Central memory CD4-positive, alpha-beta T cell (primary cell): ENCODE measurements around the gene NEK7.
"Not testable (repeated sequence)": the region's sequence is repeated elsewhere in the genome, so short reads cannot be mapped to it uniquely, and the experiment has no call there.

Source experiments
- DNase-seq: peaks from one replicate; pipeline ENCODE4 v3.0.0; 2022
- total RNA-seq, 3 experiments: gene quantifications; one replicate each; lab custom pipeline; 2026; lab: John Stamatoyannopoulos, UW

NEK7 gene
- total RNA-seq = 92.0 to 153 (median 148) reads per million in 3 experiments

DNA sequence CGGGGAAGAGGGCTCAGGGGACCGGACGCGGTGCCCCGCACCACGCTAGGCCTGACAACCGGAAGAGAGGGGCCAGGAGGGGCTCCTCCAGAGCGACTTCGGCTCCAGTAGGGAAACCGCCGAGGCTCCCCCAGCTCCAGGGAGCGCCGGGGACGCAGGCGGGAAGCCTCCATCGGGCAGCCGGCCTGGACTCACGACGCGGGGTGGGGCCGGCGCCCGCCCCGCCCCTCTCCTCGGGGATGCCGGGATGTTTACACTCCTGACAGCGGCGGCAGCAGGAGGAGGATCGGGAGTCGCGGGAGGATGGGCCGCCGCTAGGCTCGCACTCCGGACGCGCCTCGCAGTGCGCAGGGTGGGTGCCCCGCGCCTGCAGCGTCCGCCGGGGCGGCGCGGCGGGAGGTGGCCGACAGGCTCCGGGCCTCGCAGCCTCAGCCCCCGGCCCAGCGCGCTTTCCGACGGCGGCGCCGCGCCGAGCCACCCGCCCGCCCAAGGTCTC lies at the start of gene NEK7:
Gene NEK7, plus strand, starts transcription at position 254 of the 496 bp plus-strand sequence. CDS start 75,583 bp downstream, outside the sequence.
- peak; percentile 57 for DNase-seq

GRCh38 chr1:198107091-198107501 lies 49.7 kb upstream of the NEK7 start:
- no peak for DNase-seq

- no peak for DNase-seq
These were observed 48.0 kb upstream of the NEK7 start for GRCh38 chr1:198108636-198109370.

GRCh38 chr1:198109371-198109715 lies 47.5 kb upstream of the NEK7 start:
- DNase-seq = no peak

DNA sequence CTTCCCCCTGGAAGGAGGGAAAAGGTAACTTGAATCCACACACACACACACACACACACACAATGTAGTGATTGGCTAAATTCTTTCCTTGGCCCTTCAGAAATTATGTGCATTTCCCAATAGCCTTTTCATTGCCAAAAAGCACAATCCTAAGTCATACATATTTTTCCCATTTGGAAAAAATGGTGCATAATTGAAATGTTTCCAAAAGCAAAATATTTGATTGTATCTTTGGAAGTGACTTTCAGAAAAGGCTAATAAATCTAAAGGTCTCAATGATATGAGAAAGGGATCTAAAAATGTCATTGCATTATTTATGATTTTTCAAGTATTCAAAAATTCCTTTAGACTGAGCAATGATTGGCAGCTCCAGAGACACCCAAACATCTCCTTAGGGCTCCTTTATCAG lies 43.5 kb upstream of the NEK7 start:
- no peak for DNase-seq

- no peak for DNase-seq
These were observed 40.7 kb upstream of the NEK7 start for GRCh38 chr1:198116069-198116468.

- DNase-seq = no peak
These were observed 40.3 kb upstream of the NEK7 start for GRCh38 chr1:198116469-198116868.

- no peak for DNase-seq
These were observed 39.5 kb upstream of the NEK7 start for GRCh38 chr1:198117267-198117666.

- DNase-seq = no peak
These were observed 38.7 kb upstream of the NEK7 start for GRCh38 chr1:198118134-198118533.

DNA sequence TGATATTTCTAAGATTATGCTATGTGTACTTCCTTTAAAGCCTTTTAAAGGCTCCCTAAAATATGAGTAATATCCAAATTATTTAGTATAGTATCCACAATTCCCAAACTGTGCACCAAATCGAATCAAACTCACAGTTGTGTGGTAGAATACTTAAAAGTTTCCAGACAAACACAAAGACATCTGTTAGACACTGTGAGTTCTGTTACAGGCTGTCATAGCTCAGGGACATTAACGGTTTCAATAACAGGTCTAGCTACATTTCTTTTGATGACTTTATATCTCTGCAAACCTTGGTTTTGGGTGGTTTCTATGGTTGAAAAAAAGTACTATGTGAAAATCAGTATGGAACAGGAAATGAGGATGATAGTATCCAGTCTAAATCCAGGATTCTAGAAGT lies 36.9 kb upstream of the NEK7 start:
- DNase-seq = no peak

GRCh38 chr1:198121056-198121826 lies 35.6 kb upstream of the NEK7 start:
- DNase-seq = no peak

DNA sequence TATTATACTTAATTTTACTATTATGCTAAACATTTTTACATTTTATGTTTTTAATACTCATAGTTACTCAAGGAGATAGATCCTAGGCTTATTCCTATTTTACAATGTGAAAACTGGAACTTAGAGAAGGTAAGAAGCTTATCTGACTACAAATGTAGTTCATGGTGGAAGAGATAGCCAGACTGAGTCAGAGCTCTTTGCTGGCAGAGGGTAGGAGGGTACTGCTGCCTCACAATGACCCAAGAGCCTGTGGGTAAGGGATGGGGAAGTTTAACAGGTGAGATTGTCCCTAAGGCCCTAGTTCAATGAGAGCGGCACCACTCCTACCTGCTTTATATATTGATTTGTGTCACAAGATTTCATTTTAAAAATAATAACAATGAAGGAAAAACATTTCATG lies 34.1 kb upstream of the NEK7 start:
- no peak for DNase-seq

DNA sequence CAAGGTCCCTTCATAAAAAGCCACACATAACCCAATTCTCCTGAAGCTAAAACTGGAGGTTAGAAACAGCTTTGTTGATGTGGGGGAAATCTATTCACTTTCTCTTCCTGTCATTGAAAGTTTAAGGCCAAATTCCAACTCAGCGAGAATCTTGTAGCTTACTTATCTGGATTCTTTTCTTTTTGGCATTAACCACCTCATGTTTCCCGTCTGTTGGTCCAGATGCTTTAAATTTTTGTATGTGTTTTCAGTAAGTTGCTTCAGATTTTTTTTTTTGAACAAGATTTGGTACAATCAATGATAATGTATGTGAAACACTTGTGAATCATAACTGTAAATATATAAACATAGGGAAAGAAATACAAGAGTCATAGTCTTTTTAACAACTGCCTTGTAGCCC lies 33.7 kb upstream of the NEK7 start:
- no peak for DNase-seq

- DNase-seq = no peak
These were observed 32.1 kb upstream of the NEK7 start for GRCh38 chr1:198124673-198125072.

DNA sequence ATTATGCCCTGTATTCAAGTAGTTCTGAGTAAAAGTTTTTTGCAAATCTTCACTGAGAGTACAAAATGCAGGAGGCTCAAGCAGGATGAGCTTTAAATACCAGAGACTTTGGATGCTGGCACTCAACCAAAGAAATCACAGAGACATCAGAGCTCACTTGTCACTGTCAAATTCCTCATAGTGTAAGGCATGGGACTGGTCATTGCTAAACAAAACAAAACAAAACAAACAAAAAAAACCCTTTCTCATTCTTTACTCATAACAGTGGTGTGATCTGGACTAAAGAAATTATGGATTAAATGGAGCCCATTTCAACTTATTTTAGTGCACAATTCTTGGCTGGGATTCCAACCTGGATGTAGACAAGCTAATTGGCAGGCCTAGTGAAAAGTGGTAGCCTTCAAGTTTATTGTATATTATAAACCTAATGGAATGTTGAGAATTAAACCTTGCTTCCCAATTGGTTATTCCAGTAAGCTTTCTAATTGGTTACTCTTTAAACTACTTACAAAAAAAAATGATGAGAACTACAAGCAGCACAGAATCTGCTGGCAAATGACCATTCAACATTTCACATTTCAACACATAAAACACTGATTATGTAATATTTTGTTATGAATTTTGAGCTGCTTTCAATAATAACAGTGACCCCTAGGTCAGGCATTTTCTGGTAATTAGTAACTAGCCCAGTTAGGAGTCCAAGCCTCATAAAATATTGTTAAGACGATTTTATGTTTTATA lies 30.6 kb upstream of the NEK7 start:
- DNase-seq = no peak

- no peak for DNase-seq
These were observed 28.3 kb upstream of the NEK7 start for GRCh38 chr1:198128533-198128932.

DNA sequence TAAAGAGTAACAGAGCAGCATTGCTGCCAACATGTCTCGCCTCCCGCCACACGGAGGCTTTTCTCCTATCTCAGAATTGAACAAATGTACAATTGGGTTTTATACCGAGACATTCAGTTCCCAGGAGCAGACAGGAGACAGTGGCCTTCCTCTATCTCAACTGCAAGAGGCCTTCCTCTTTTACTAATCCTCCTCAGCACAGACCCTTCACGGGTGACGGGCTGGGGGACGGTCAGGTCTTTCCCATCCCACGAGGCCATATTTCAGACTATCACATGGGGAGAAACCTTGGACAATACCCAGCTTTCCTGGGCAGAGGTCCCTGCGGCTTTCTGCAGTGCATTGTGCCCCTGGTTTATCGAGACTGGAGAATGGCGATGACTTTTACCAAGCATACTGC lies 26.7 kb upstream of the NEK7 start:
- DNase-seq = not testable (repeated sequence)

DNA sequence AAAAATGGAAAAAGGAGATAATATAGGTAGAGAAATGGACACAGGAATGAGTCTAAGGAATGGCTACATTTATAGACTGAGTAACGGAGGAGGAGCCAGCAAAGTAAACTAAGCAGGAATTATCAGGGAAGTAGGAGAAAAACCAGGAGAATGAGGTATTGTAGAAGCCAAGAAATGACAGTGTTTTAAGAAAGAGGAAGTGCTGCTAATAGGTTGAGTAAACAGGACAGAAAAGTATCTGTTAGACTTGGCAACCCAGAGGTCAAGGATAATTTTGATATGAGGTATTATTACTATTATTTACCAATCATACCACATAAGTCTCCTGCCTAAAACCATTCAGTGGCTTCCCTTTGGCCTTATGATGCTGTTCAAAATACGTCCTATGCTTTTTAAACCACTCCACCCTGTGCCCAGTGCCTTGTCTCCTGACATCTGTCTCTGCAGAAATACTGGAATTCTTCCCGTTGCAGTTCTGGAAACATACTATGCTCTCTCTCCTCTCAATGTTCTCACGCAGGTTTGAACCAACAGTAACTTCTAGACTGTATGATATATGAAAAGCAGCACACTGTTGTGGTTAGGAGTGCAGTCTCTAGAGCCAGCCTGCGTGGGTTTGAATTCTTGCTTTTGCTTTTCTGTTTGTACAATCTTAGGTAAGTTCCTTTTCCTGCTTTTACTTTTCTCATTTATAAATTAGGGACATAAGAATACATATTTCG lies 24.6 kb upstream of the NEK7 start:
- DNase-seq = no peak

GRCh38 chr1:198134252-198134651 lies 22.5 kb upstream of the NEK7 start:
- DNase-seq = no peak

DNA sequence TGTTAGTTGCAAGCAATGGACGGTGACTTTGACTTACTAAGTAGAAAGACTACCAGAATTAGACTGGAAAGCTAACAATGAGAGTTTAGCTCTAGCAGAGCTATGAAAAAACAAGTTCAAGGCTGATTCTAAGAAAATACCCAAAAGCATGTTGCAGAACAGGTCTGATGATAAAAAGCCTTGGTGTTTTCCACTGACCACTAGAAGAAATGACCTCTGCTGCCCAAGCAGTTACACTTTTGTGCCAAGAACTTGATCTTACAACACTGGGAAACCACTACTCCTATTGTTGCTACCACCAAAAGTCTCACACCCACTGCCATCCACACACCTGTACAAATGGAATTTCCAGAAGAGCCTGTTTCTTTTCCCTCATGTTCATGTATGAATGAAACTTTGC lies 21.4 kb upstream of the NEK7 start:
- DNase-seq = no peak

DNA sequence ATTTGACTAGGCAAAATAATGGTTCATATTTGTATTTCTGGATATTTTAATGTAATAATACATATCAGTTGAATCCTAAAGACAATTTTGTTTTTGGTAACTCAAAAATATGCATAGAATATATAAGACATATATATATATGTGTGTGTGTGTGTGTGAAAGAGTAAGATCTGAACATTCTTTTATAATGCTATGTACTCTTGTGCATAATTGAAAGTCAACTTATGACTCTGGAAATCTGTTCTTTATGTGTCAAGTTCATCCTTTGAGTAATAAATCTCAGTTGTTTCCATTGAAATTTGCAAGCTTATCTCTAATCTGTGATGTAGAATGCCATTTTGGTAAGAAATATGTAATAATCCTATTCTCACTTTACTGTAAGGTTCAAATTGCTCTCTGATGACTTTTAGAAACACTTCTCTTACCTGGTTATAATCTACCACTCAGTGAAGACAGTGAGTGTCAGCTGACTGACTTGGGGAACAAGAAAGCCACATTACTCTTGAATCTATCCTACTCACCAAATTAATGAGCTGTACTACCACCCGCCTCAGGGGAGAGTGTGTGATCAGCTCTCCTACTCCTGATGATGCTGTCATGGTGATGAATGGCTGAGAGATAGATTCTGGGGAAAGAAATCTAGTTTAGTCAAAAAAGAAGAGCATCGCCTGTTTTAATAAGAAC lies 15.0 kb upstream of the NEK7 start:
- DNase-seq = no peak

DNA sequence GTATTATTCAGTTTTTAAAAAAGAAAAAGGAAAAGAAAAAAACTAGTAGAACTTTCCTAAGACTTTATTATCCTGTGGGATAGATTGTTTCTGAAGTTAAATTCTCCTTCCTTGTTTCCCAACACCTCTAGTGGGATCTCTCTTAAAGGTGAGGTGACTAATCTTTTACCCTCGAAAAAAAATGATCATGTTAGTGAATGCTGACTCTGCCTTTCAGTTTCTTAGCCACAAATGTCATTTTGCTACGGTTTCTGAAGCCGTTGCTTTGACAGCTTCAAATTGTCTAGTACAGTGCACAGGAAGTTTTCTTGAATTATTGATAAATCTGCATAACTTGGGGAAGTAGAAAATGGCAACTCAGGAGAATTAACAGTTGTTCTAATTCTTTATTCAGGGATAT lies 13.0 kb upstream of the NEK7 start:
- DNase-seq = no peak
